Parathyroid adenoma (tissue), 2 donors: ENCODE results near the gene URM1.

Experiments used
- H2AFZ ChIP-seq: fragments of 300-600 bp; sonication (generic); one replicate; pipeline ENCODE4 v1.7.0; 2017; ENCODE audit warnings: antibody characterized with exemption, mild to moderate bottlenecking
- H3K27ac ChIP-seq: fragments of 300-600 bp; sonication (generic); one replicate; pipeline ENCODE4 v1.7.0; 2017
- H3K27me3 ChIP-seq: fragments of 300-600 bp; sonication (generic); one replicate; pipeline ENCODE4 v1.7.0; 2017; ENCODE audit warnings: low read length; ENCODE audit not compliant: control insufficient read depth, insufficient read depth
- H3K36me3 ChIP-seq: fragments of 300-600 bp; sonication (generic); one replicate; pipeline ENCODE4 v1.7.0; 2017; ENCODE audit warnings: low read length; ENCODE audit not compliant: control insufficient read depth, insufficient read depth
- H3K4me1 ChIP-seq: fragments of 300-600 bp; sonication (generic); one replicate; pipeline ENCODE4 v1.7.0; 2017; ENCODE audit warnings: control low read depth
- H3K4me2 ChIP-seq: fragments of 300-600 bp; sonication (generic); one replicate; pipeline ENCODE4 v1.7.0; 2017; ENCODE audit warnings: low read length
- H3K4me3 ChIP-seq: fragments of 300-600 bp; sonication (generic); one replicate; pipeline ENCODE4 v1.7.0; 2017; ENCODE audit warnings: low read depth, low read length
- H3K79me2 ChIP-seq: fragments of 300-600 bp; sonication (generic); one replicate; pipeline ENCODE4 v1.7.0; 2017; ENCODE audit warnings: control low read depth
- H3K9ac ChIP-seq: fragments of 300-600 bp; sonication (generic); one replicate; pipeline ENCODE4 v1.7.0; 2017; ENCODE audit warnings: mild to moderate bottlenecking
- H3K9me3 ChIP-seq: fragments of 300-600 bp; sonication (generic); one replicate; pipeline ENCODE4 v1.7.0; 2017; ENCODE audit warnings: low read length; ENCODE audit not compliant: control insufficient read depth
- CTCF ChIP-seq: fragments of 300-600 bp; sonication (generic); IDR thresholded peaks from one replicate; pipeline ENCODE4 v1.7.0; 2017; ENCODE audit warnings: antibody characterized with exemption, mild to moderate bottlenecking
- donor health status: primary hyperparathyroidism.

Gene URM1

GRCh38 chr9:128369024-128369706 lies 2.0 kb upstream of the URM1 start:
- Histone ChIP-seq H3K27ac (no peak overlapping the region), H3K4me3 (no peak overlapping the region), H3K9me3 (no peaks in the 10 kb centered on the region), H3K4me1 (peaks cover 3% of the 10 kb centered on the region), H3K36me3 (no peaks in the 10 kb centered on the region), H3K9ac (no peak overlapping the region), H3K4me2 (no peak overlapping the region), H2AFZ (no peak overlapping the region), H3K79me2 (peaks cover 2% of the 10 kb centered on the region), H3K27me3 (no peaks in the 10 kb centered on the region)
- TF ChIP-seq CTCF, result no peak

GRCh38 chr9:128370367-128370751 lies 815 bp upstream of the URM1 start:
- Histone ChIP-seq H3K36me3 (no peaks in the 10 kb centered on the region), H3K27ac (peak overlapping the region; percentile 81), H2AFZ (peak overlapping the region; percentile 89), H3K4me3 (peak overlapping the region; percentile 89), H3K9ac (no peak overlapping the region), H3K27me3 (no peaks in the 10 kb centered on the region), H3K4me2 (peak overlapping the region; percentile 75), H3K79me2 (peaks cover 5% of the 10 kb centered on the region), H3K4me1 (peaks cover 3% of the 10 kb centered on the region), H3K9me3 (no peaks in the 10 kb centered on the region)
- no peak for TF ChIP-seq CTCF

GRCh38 chr9:128371630-128372117 lies 500 bp downstream of the URM1 start:
- H3K27ac ChIP-seq, result peak overlapping the region; percentile 81
- H3K9me3 ChIP-seq, result no peaks in the 10 kb centered on the region
- no peak for TF ChIP-seq CTCF
- H3K9ac ChIP-seq, result no peak overlapping the region
- peak overlapping the region; percentile 75 for H3K4me2 ChIP-seq
- no peaks in the 10 kb centered on the region for H3K27me3 ChIP-seq
- H3K4me3 ChIP-seq, result peak overlapping the region; percentile 89
- peaks cover 3% of the 10 kb centered on the region for H3K4me1 ChIP-seq
- H2AFZ ChIP-seq, result peak overlapping the region; percentile 89
- H3K79me2 ChIP-seq, result peaks cover 10% of the 10 kb centered on the region
- no peaks in the 10 kb centered on the region for H3K36me3 ChIP-seq

- Histone ChIP-seq H3K4me2 (peak overlapping the region; percentile 75), H3K27ac (no peak overlapping the region), H3K4me1 (peaks cover 3% of the 10 kb centered on the region), H3K9ac (no peak overlapping the region), H3K27me3 (no peaks in the 10 kb centered on the region), H3K4me3 (peak overlapping the region; percentile 89), H2AFZ (no peak overlapping the region), H3K79me2 (peaks cover 13% of the 10 kb centered on the region), H3K36me3 (no peaks in the 10 kb centered on the region), H3K9me3 (no peaks in the 10 kb centered on the region)
- no peak for TF ChIP-seq CTCF
Observed at GRCh38 chr9:128372188-128372641, 1.0 kb downstream of the URM1 start.

GRCh38 chr9:128372784-128373183 lies 1.6 kb downstream of the URM1 start:
- H2AFZ ChIP-seq, result no peak overlapping the region
- H3K4me2 ChIP-seq, result no peak overlapping the region
- H3K27ac ChIP-seq, result no peak overlapping the region
- no peak for TF ChIP-seq CTCF
- H3K27me3 ChIP-seq, result no peaks in the 10 kb centered on the region
- H3K79me2 ChIP-seq, result peaks cover 13% of the 10 kb centered on the region
- H3K4me1 ChIP-seq, result peaks cover 3% of the 10 kb centered on the region
- H3K4me3 ChIP-seq, result no peak overlapping the region
- H3K36me3 ChIP-seq, result no peaks in the 10 kb centered on the region
- H3K9me3 ChIP-seq, result no peaks in the 10 kb centered on the region
- no peak overlapping the region for H3K9ac ChIP-seq
